Measurements from ENCODE around the gene ST6GALNAC3.

The ST6GALNAC3 gene

DNA sequence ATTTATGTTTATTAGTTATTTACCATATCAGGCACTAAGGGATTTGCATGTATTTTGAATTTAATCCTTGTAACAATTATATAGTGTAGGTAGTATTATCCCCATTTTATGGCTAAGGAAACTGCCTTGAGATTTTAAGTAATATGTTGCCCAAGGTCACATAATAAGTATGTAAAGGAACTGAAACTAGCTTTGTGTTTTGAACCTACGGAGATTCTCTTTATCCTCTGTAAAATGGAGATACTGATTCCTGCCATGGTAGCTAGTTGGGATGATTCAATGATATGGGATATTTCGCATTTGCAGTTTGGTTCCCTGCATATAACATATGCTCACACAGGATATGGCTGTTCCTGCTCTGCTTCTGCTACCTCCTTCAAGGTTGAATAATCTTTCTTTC lies 144.3 kb downstream of the ST6GALNAC3 start:
- TF ChIP-seq NFRKB (IDR thresholded peaks at IDR 0.05), result no peak
- no peak for TF ChIP-seq ZNF384 (IDR thresholded peaks at IDR 0.05)
- no peak for TF ChIP-seq SP1 (IDR thresholded peaks at IDR 0.05)
- TF ChIP-seq TARDBP (IDR thresholded peaks at IDR 0.05), result no peak
- no peak for TF ChIP-seq FOXM1 (IDR thresholded peaks at IDR 0.05; ENCODE audit: borderline replicate concordance)
- TF ChIP-seq HDGF (IDR thresholded peaks at IDR 0.05; ENCODE audit: borderline replicate concordance), result no peak
- TF ChIP-seq L3MBTL2 (conservative IDR thresholded peaks at IDR 0.05), result no peak
- no peak for TF ChIP-seq BHLHE40 (IDR thresholded peaks at IDR 0.05; ENCODE audit: borderline replicate concordance)
- TF ChIP-seq SUZ12 (IDR thresholded peaks at IDR 0.05), result no peak
- TF ChIP-seq ELF4 (IDR thresholded peaks at IDR 0.05), result no peak
- no peak for TF ChIP-seq ARNT (IDR thresholded peaks at IDR 0.05)
- POLR2A ChIA-PET, result no interaction called here
- CTCF ChIA-PET, result no interaction called here
- DNase-seq (ENCODE audit: extremely low spot score), result no peak

DNA sequence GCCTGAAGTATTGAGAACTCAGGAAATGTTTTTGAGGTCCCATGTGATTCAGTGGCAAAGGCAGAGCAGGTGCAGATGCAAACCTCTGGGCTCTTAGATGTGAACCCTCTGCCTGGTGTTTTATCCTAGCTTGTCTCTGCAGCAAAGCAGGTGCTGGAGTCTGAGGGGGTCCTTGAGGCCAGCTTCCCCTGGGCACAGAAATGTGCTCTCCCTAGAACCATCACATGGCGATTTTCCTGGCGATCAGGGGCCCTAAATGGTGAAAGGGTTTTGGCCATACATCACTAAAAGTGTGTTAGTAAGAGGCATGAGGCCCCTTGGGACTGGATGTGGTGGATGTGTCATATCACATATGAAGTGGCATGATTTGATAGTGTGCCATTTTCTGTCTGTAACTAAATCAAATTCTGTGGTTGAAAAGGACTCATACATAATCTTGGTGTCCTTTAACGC lies 144.8 kb downstream of the ST6GALNAC3 start:
- CTCF ChIA-PET, result no interaction called here
- TF ChIP-seq TARDBP (IDR thresholded peaks at IDR 0.05) (no peak), ZNF384 (IDR thresholded peaks at IDR 0.05) (no peak), BHLHE40 (IDR thresholded peaks at IDR 0.05; ENCODE audit: borderline replicate concordance) (no peak), L3MBTL2 (conservative IDR thresholded peaks at IDR 0.05) (no peak), SUZ12 (IDR thresholded peaks at IDR 0.05) (no peak), HDGF (IDR thresholded peaks at IDR 0.05; ENCODE audit: borderline replicate concordance) (no peak), NFRKB (IDR thresholded peaks at IDR 0.05) (no peak), FOXK2 (IDR thresholded peaks at IDR 0.05) (no peak), FOXA1 (IDR thresholded peaks at IDR 0.05) (no peak), CTBP1 (IDR thresholded peaks at IDR 0.05; ENCODE audit: borderline replicate concordance) (no peak), ELF4 (IDR thresholded peaks at IDR 0.05) (no peak), FOXM1 (IDR thresholded peaks at IDR 0.05; ENCODE audit: borderline replicate concordance) (no peak), SP1 (IDR thresholded peaks at IDR 0.05) (no peak), ARNT (IDR thresholded peaks at IDR 0.05) (no peak)
- TF ChIP-seq, protein P1, sequence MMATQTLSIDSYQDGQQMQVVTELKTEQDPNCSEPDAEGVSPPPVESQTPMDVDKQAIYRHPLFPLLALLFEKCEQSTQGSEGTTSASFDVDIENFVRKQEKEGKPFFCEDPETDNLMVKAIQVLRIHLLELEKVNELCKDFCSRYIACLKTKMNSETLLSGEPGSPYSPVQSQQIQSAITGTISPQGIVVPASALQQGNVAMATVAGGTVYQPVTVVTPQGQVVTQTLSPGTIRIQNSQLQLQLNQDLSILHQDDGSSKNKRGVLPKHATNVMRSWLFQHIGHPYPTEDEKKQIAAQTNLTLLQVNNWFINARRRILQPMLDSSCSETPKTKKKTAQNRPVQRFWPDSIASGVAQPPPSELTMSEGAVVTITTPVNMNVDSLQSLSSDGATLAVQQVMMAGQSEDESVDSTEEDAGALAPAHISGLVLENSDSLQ (IDR thresholded peaks at IDR 0.05), result no peak
- POLR2A ChIA-PET, result no interaction called here
- no peak for DNase-seq (ENCODE audit: extremely low spot score)

DNA sequence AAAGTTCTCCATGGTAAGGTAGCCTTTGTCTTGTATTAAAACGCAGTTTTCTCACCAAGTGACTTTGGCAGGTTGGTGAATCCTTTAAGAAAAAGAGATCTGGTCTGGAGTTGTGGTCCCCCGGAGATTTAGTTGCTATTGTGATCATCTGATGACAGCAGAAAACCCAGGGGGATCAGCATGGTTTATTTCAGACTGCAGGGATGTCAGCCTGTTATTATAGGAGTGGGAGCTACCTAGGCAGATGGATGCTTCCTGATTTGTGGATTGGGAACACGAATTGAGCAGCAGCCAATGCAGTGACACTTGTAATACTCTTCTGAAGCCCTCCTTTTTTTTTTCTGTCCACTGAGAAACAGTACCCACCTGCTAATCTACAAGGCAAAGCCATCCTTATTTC lies 150.2 kb downstream of the ST6GALNAC3 start:
- ChIA-PET CTCF (no interaction called here), POLR2A (no interaction called here)

DNA sequence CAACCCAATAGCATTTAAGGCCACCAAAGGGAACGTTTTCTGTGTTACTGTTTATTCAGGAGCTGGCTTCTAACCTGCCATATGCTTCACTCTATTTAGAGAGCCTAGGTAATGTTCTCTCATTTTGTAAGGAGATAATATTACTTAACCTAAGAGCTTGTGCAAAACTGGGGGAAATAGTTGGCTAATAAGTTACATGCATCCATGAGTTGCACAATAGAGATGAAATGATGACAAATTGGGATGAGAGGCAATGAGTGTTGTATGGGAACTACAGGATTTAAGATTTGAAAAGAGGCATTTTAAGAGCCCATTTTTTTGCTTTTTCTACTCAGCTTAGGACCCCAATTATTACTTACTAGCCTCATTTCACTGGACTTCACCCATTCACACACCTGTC lies 151.0 kb downstream of the ST6GALNAC3 start:
- ChIA-PET POLR2A (no interaction called here), CTCF (no interaction called here)
- TF ChIP-seq BHLHE40 (IDR thresholded peaks at IDR 0.05; ENCODE audit: borderline replicate concordance) (no peak), TARDBP (IDR thresholded peaks at IDR 0.05) (no peak), SP1 (IDR thresholded peaks at IDR 0.05) (no peak), HDGF (IDR thresholded peaks at IDR 0.05; ENCODE audit: borderline replicate concordance) (no peak), LEF1 (IDR thresholded peaks at IDR 0.05; ENCODE audit: borderline replicate concordance) (no peak), SUZ12 (IDR thresholded peaks at IDR 0.05) (no peak), FOXK2 (IDR thresholded peaks at IDR 0.05) (no peak), CTBP1 (IDR thresholded peaks at IDR 0.05; ENCODE audit: borderline replicate concordance) (no peak), FOXA1 (IDR thresholded peaks at IDR 0.05) (no peak), ARNT (IDR thresholded peaks at IDR 0.05) (no peak), ZNF384 (IDR thresholded peaks at IDR 0.05) (no peak), ELF4 (IDR thresholded peaks at IDR 0.05) (no peak), NFRKB (IDR thresholded peaks at IDR 0.05) (no peak)
- DNase-seq (ENCODE audit: extremely low spot score), result no peak

More for the DNA sequence above, 150.2 kb downstream of the ST6GALNAC3 start:
- no peak for TF ChIP-seq TARDBP (IDR thresholded peaks at IDR 0.05)
- TF ChIP-seq, protein P1 (IDR thresholded peaks at IDR 0.05), result no peak
- no peak for TF ChIP-seq SUZ12 (IDR thresholded peaks at IDR 0.05)
- TF ChIP-seq HDGF (IDR thresholded peaks at IDR 0.05; ENCODE audit: borderline replicate concordance), result no peak
- no peak for TF ChIP-seq CTBP1 (IDR thresholded peaks at IDR 0.05; ENCODE audit: borderline replicate concordance)
- TF ChIP-seq ZNF384 (IDR thresholded peaks at IDR 0.05), result no peak
- no peak for DNase-seq (ENCODE audit: extremely low spot score)

DNA sequence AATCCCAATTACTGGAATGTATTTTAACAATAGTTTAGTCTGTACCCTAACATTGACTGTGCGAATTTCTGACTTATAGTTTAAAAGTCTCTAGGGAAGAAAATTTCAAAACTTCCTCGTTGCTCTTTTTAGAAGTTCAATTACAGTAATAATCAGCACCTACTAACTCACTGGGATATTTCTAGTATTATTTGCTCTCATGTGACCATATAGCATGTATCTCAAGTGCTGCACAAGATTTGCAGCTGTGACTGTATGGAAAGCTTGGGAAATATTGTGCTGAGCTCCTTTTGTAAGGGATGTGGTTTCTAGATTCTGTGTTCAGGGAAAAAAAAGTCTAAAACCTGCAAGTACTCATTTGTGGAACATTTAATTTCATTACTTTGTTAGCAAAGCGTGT lies 153.1 kb downstream of the ST6GALNAC3 start:
- TF ChIP-seq, protein P1 (IDR thresholded peaks at IDR 0.05), result no peak
- TF ChIP-seq NFRKB (IDR thresholded peaks at IDR 0.05) (no peak), SUZ12 (IDR thresholded peaks at IDR 0.05) (no peak), FOXK2 (IDR thresholded peaks at IDR 0.05) (no peak), ELF4 (IDR thresholded peaks at IDR 0.05) (no peak), FOXA1 (IDR thresholded peaks at IDR 0.05) (no peak), HDGF (IDR thresholded peaks at IDR 0.05; ENCODE audit: borderline replicate concordance) (no peak), L3MBTL2 (conservative IDR thresholded peaks at IDR 0.05) (no peak), FOXM1 (IDR thresholded peaks at IDR 0.05; ENCODE audit: borderline replicate concordance) (no peak), LEF1 (IDR thresholded peaks at IDR 0.05; ENCODE audit: borderline replicate concordance) (no peak), TARDBP (IDR thresholded peaks at IDR 0.05) (no peak)
- ChIA-PET CTCF (interaction anchor here (0.6 kb wide), 1 partner anchor 29 kb away, joined by 4 read pairs; no protein-coding TSS in a partner anchor), POLR2A (no interaction called here)
- no peak for DNase-seq (ENCODE audit: extremely low spot score)

DNA sequence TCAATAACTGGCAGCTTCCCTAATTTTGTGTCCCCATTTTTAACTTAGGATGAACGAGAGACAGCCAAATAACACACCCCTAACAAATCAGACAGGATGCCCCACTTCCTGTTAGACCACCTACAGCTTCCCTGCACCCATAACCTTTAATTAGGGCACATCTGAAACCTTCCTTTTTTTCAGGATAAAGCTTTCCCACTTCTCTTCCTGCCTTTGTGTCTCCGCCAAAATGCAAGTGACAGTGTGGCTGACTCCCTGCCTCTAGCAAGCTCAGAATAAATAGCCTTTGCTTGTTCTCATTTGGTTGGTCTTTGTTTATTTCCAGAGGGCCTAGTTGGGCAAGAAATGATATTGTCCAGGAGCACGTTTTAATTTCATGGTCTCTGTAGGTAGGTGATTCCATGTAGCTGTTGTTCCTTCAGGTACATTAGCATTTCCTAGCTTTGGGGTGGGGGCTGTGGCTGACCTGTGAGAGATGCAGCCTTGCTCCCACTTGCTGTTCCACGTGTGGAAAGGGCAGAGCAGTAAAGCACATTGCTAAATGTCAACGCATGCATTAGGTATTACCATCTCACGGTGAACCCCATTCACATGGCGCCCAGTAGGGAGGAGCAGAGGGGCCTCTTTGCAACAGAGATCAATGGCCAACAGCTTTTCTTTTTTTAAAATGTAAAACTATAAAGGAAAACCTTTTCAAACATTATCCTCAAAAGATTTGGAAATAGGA lies 154.9 kb downstream of the ST6GALNAC3 start:
- no peak for TF ChIP-seq L3MBTL2 (conservative IDR thresholded peaks at IDR 0.05)
- TF ChIP-seq NFRKB (IDR thresholded peaks at IDR 0.05), result no peak
- no peak for TF ChIP-seq ARNT (IDR thresholded peaks at IDR 0.05)
- no peak for TF ChIP-seq LEF1 (IDR thresholded peaks at IDR 0.05; ENCODE audit: borderline replicate concordance)
- TF ChIP-seq SP1 (IDR thresholded peaks at IDR 0.05), result no peak
- no peak for TF ChIP-seq ZNF384 (IDR thresholded peaks at IDR 0.05)
- no peak for DNase-seq (ENCODE audit: extremely low spot score)
- CTCF ChIA-PET, result no interaction called here
- POLR2A ChIA-PET, result no interaction called here

Data from HEK293T (cell line).